DOHH2 (cell line): Measurements from ENCODE around the gene ZSCAN22.

Experiments
- H3F3A ChIP-seq: fragments of 200-600 bp; sonication (generic), shearing (Covaris generic); 2 replicates; pipeline ENCODE4 v1.6.0; 2016; ENCODE audit warnings: antibody characterized with exemption, mild to moderate bottlenecking; ENCODE audit not compliant: control insufficient read depth, insufficient read depth
- H3K27ac ChIP-seq: fragments of 200-600 bp; sonication (generic); 2 replicates; pipeline ENCODE4 v1.5.1; 2014; ENCODE audit warnings: low read depth, mild to moderate bottlenecking, low read length, moderate library complexity
- H3K27me3 ChIP-seq: fragments of 200-600 bp; sonication (generic); 2 replicates; pipeline ENCODE4 v1.6.1; 2014; ENCODE audit warnings: mild to moderate bottlenecking, low read length, mixed read lengths; ENCODE audit not compliant: control insufficient read depth
- H3K36me3 ChIP-seq: fragments of 200-600 bp; sonication (generic); 2 replicates; pipeline ENCODE4 v1.6.1; 2014; ENCODE audit warnings: mild to moderate bottlenecking, low read length, moderate library complexity, mixed read lengths; ENCODE audit not compliant: control insufficient read depth
- H3K4me1 ChIP-seq: fragments of 200-600 bp; sonication (generic); 2 replicates; pipeline ENCODE4 v1.6.1; 2014; ENCODE audit warnings: mild to moderate bottlenecking, low read length, mixed read lengths; ENCODE audit not compliant: control insufficient read depth
- H3K4me2 ChIP-seq: fragments of 200-600 bp; sonication (generic); 2 replicates; pipeline ENCODE4 v1.6.0; 2014; ENCODE audit warnings: mild to moderate bottlenecking, low read length, moderate library complexity
- H3K4me3 ChIP-seq: fragments of 200-600 bp; sonication (generic); 2 replicates; pipeline ENCODE4 v1.5.1; 2014; ENCODE audit warnings: mild to moderate bottlenecking, low read length, mixed read lengths
- H3K79me2 ChIP-seq: fragments of 200-600 bp; sonication (generic); 2 replicates; pipeline ENCODE4 v1.6.1; 2014; ENCODE audit warnings: mild to moderate bottlenecking, low read length, mixed read lengths; ENCODE audit not compliant: control insufficient read depth
- H3K9me2 ChIP-seq: fragments of 200-600 bp; sonication (generic); replicated peaks from 2 replicates; pipeline ENCODE4 v1.6.1; 2014; ENCODE audit warnings: mild to moderate bottlenecking, low read length, mixed read lengths; ENCODE audit not compliant: control insufficient read depth
- H3K9me3 ChIP-seq: fragments of 200-600 bp; sonication (generic); 2 replicates; pipeline ENCODE4 v1.6.1; 2014; ENCODE audit warnings: antibody characterized with exemption, low read length, mixed read lengths; ENCODE audit not compliant: control insufficient read depth, insufficient read depth
- H4K20me1 ChIP-seq: fragments of 200-600 bp; sonication (generic); 2 replicates; pipeline ENCODE4 v1.6.0; 2014; ENCODE audit warnings: low read depth, mild to moderate bottlenecking, antibody characterized with exemption, low read length, moderate library complexity; ENCODE audit not compliant: control insufficient read depth, insufficient read depth
- EZH2phosphoT487 ChIP-seq: fragments of 200-600 bp; sonication (generic); IDR thresholded peaks from 2 replicates; pipeline ENCODE4 v1.6.1; 2017; ENCODE audit warnings: borderline replicate concordance, mild to moderate bottlenecking, antibody characterized with exemption, low read length, moderate library complexity, mixed read lengths
- TF ChIP-seq, protein P1 (sequence below): fragments of 200-600 bp; sonication (generic); IDR thresholded peaks from one replicate; pipeline ENCODE4 v1.5.1; 2014; ENCODE audit warnings: antibody characterized with exemption, mild to moderate bottlenecking, low read depth, low read length; ENCODE audit not compliant: poor library complexity, severe bottlenecking

The ZSCAN22 gene

DNA sequence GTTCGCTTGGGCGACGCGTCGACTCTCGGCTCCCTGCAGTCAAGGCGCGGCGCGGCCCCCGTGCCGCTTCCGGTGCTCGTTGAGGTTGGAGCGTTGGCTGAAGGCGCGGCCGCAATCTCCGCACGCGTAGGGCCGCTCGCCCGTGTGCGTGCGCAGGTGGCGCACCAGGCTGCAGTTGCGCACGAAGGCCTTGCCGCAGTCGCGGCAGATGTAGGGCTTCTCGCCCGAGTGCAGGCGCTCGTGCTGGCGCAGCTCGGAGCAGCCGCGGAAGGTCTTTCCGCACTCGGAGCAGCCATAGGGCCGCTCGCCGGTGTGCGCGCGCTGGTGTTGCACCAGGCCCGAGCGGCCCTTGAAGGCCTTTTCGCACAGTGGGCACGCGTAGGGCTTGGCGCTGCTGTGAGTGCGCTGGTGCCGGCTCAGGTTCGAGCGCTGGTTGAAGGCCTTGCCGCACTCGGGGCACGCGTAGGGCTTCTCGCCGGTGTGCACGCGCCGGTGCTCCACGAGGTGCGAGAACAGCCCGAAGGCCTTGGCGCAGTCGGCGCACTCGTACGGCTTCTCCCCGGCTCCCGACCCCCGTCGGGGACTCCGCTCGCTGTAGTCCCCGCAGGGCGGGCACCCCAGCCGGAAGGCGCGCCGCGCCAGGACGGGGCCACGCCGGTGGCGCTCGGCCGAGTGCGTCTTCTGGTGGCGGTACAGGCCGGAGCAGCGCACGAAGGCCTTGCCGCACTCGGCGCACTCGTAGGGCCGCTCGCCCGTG, 41.1 kb downstream of the ZSCAN22 start:
- Histone ChIP-seq H3K79me2 (no peaks in the 10 kb centered on the region), H3K9me3 (no peaks in the 10 kb centered on the region), H3K36me3 (no peaks in the 10 kb centered on the region), H4K20me1 (no peaks in the 10 kb centered on the region), H3K4me2 (no peak overlapping the region), H3K27me3 (no peaks in the 10 kb centered on the region), H3K4me3 (no peak overlapping the region), H3K9me2 (no peaks in the 10 kb centered on the region), H3K27ac (no peak overlapping the region), H3F3A (0 out of 2 replicates have a peak, but pooled peaks cover 2% of the 10 kb centered on the region), H3K4me1 (peaks cover 4% of the 10 kb centered on the region; the same call in 1 of the 2 replicates)
- no peak for TF ChIP-seq EZH2phosphoT487
- TF ChIP-seq, protein P1, sequence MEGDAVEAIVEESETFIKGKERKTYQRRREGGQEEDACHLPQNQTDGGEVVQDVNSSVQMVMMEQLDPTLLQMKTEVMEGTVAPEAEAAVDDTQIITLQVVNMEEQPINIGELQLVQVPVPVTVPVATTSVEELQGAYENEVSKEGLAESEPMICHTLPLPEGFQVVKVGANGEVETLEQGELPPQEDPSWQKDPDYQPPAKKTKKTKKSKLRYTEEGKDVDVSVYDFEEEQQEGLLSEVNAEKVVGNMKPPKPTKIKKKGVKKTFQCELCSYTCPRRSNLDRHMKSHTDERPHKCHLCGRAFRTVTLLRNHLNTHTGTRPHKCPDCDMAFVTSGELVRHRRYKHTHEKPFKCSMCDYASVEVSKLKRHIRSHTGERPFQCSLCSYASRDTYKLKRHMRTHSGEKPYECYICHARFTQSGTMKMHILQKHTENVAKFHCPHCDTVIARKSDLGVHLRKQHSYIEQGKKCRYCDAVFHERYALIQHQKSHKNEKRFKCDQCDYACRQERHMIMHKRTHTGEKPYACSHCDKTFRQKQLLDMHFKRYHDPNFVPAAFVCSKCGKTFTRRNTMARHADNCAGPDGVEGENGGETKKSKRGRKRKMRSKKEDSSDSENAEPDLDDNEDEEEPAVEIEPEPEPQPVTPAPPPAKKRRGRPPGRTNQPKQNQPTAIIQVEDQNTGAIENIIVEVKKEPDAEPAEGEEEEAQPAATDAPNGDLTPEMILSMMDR: no peak

DNA sequence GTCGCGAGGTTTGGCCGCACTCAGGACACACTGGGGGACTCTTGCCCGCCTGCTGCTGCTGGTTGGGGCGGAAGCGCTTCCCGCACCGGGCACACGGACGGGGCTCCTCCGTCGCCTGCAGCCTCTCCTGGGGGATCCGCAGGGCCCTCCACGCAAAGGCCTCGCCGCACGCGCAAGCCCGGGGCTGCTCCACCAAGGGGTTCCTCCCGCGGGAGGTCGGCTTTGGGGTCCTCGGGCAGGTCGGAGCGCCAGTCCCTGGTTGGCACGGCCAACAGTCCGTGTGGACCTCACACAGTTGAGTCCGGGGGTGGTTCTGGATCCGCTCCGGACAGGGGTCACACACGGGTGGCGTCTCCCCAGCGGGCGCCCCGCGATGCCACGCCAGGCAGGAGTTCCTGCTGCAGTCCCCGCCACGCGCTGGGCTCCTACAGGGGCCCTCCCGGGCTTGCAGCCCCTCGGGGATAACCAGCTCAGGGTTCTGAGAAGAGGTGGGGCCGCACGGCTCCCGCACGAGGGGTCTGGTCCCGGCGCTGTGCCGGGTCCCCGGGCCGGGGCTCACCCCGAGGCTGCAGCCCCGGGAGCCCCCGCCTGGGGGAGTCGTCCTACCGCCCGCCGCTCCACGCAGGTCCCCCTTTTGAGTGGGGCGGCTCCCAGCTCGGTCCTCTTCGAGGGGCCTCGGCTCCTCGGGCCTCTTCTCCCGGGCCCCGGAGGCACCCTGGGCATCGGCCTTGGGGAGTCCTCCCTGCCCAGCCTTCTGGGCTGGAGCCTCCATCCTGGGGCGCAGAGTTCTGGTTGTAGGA, 42.0 kb downstream of the ZSCAN22 start:
- Histone ChIP-seq H3K4me2 (no peak overlapping the region), H3K9me3 (no peaks in the 10 kb centered on the region), H3K9me2 (no peaks in the 10 kb centered on the region), H3K27me3 (no peaks in the 10 kb centered on the region), H3K4me1 (peaks cover 4% of the 10 kb centered on the region; the same call in 1 of the 2 replicates), H3K79me2 (no peaks in the 10 kb centered on the region), H3K4me3 (no peak overlapping the region), H3F3A (0 out of 2 replicates have a peak, but pooled peaks cover 2% of the 10 kb centered on the region), H3K27ac (no peak overlapping the region), H3K36me3 (no peaks in the 10 kb centered on the region), H4K20me1 (no peaks in the 10 kb centered on the region)
- TF ChIP-seq, protein P1: no peak
- TF ChIP-seq EZH2phosphoT487: no peak

DNA sequence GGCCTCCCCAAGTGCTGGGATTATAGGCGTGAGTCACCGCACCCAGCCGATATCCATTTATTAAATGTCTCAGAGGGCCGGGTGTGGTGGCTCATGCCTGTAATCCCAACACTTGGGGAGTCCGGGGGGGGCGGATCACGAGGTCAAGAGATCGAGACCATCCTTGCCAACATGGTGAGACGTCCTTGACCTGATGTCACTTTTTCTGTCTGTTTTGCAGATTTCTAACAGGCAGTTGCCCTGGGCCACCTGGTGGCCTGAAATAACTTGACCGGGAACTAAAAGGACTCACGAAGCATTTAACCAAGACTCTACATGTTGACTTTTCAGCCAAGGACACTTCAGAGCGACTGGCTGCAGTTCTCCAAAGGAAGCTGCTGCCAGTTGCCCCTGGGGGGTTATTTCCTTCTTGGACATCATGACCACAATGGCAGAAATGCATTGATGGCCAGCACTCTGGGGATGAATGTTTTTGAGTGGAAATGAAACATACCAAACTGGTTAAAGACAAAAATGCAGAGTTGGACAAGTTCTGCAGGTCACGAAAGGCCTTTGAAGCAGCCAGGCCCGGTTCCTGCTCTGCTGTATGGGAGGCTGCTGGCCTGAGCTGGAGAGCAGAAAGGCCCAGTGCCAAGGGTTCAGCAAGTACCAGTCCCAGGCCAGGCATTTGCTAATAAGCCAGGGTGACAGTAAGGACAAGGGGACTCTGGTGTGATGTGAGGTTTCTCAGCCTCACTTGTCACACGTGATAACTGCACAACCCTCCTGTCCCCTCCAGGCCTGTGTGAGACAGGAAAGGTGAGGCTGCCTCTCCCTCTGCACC, 45.7 kb downstream of the ZSCAN22 start:
- Histone ChIP-seq H3K4me3 (no peak overlapping the region), H3K4me1 (no peaks in the 10 kb centered on the region), H3K9me2 (no peaks in the 10 kb centered on the region), H3F3A (0 out of 2 replicates have a peak, but pooled peaks cover 2% of the 10 kb centered on the region), H3K27me3 (no peaks in the 10 kb centered on the region), H3K36me3 (no peaks in the 10 kb centered on the region), H3K79me2 (no peaks in the 10 kb centered on the region), H3K27ac (no peak overlapping the region), H3K4me2 (no peak overlapping the region), H4K20me1 (no peaks in the 10 kb centered on the region), H3K9me3 (no peaks in the 10 kb centered on the region)
- no peak for TF ChIP-seq EZH2phosphoT487
- TF ChIP-seq, protein P1: no peak
